Heart left ventricle (tissue), 16 donors: ENCODE data around the gene CNTN5. TPM values are rescaled to one million over a fixed set of nuclear protein-coding genes. Genes with fewer than 3 reads are reported as not detected.

Experiments
- ATAC-seq, 4 donors: fragments of 200-7000 bp; cut with Tn5 transposase; one replicate each; pipeline ENCODE4 v1.9.1; 2020 to 2022; ENCODE audit warnings: moderate library complexity in 4 of 4, mild to moderate bottlenecking in 3 of 4, moderate number of reproducible peaks in 1 of 4
- DNase-seq, 5 donors: peaks; one replicate each; pipeline ENCODE4 v3.0.0-alpha.2; 2020
- H3K27ac ChIP-seq, 12 donors: fragments of 200-600 bp; sonication (generic) in 4 of 12; one replicate each; pipeline versions ENCODE4 v1.5.0 to v1.8.0; 2016 to 2022; ENCODE audit warnings: mild to moderate bottlenecking in 2 of 12
- H3K27me3 ChIP-seq, 9 donors: fragments of 200-600 bp; sonication (generic) in 2 of 9; one replicate each; pipeline versions ENCODE4 v1.5.1 to v1.8.0; 2016 to 2022; ENCODE audit warnings: mild to moderate bottlenecking in 3 of 9
- H3K36me3 ChIP-seq, 9 donors: fragments of 200-600 bp; sonication (generic) in 2 of 9; one replicate each; pipeline versions ENCODE4 v1.5.0 to v1.8.0; 2018 to 2022; ENCODE audit warnings: mild to moderate bottlenecking in 2 of 9
- H3K4me1 ChIP-seq, 12 donors: fragments of 200-600 bp; sonication (generic) in 4 of 12; one replicate each; pipeline versions ENCODE4 v1.5.0 to v1.8.0; 2016 to 2022; ENCODE audit warnings: mild to moderate bottlenecking in 3 of 12
- H3K4me3 ChIP-seq, 12 donors: fragments of 200-600 bp; sonication (generic) in 4 of 12; one replicate each; pipeline versions ENCODE4 v1.5.0 to v1.8.0; 2017 to 2022; ENCODE audit warnings: mild to moderate bottlenecking in 9 of 12, moderate library complexity in 4 of 12
- H3K9me3 ChIP-seq, 12 donors: fragments of 200-600 bp; sonication (generic) in 4 of 12; one replicate each; pipeline versions ENCODE4 v1.5.0 to v1.8.0; 2016 to 2022; ENCODE audit warnings: mild to moderate bottlenecking in 1 of 12
- CTCF ChIP-seq, 12 donors: fragments of 200-600 bp; sonication (generic) in 4 of 12; IDR thresholded peaks; one replicate each; pipeline versions ENCODE4 v1.5.0 to v1.8.0; 2018 to 2022; ENCODE audit warnings: antibody characterized with exemption in 12 of 12, mild to moderate bottlenecking in 5 of 12
- POLR2A ChIP-seq, 2 donors: fragments of 450-650 bp; IDR thresholded peaks; one replicate each; pipeline ENCODE4 v1.6.1; 2017; ENCODE audit warnings: antibody characterized with exemption in 2 of 2, mild to moderate bottlenecking in 2 of 2, moderate library complexity in 2 of 2
- WGBS, 4 donors: extraction: QIAGEN DNeasy Blood & Tissue Kit in 2 of 4; methylation state at CpG; one replicate each; pipeline versions ENCODE4 v1.1.5 to v1.1.7; 2013 to 2018; 5-methylcytosine and 5-hydroxymethylcytosine counted together
- intact Hi-C, 10 donors: fragments of 100-400 bp; cut with DNase I; formaldehyde crosslinking; loops; one replicate each; pipeline versions ENCODE4 v1.11.1 to v1.14.2; 2022
- polyA plus RNA-seq, 2 donors: library from polyadenylated mRNA; stranded (reverse); fragments of 200-250 nt; gene quantifications; one replicate each; pipeline ENCODE4 v1.2.3, GENCODE V29; 2013
- total RNA-seq, 9 donors: library from RNA; depleted of rRNA in 2 of 9; stranded (reverse); fragments of >200 nt in 2 of 9; fragmentation: NEBNext Ultra II Directional in 3 of 9; extraction: Animal tissue kit (Norgen Biotek cat#: 25700) in 3 of 9; gene quantifications; one replicate each; pipeline versions ENCODE4 v1.1.0 to v1.2.4, GENCODE V29; 2016 to 2023
- donor health status: ischemic (EF 13 %, LVEDD 7.1; RV severe dilation, severe dysfunction).
- donor health status: healthy with polysubstance abuse.
- donor health status: DM: no; HTN: yes; CAD: no.
- donor health status: DM: no; HTN: no; CAD: no.
- donor health status: ischemic (EF 25% LVEDD 6.9; RV normal size, moderate dysfunction).
- donor health status: ischemic (EF 25% LVEDD 5.7; RV mildly dilated, moderate dysfunction).
- donor health status: healthy.
- donor health status: DM: yes; HTN: yes; CAD: no.
- donor health status: ischemic (EF 35%, LVEDD 5.7; RV mildly dilated, moderate dysfunction).
- donor health status: nonischemic (EF 11% LVEDD 7.7; RV severe dilation, severe dysfunction).
- donor health status: DM: yes; HTN: yes; CAD: no.
- donor health status: PGD.
- donor health status: ischemic (EF 29% LVEDD 5.4; RV normal size, mild dysfunction).
- donor health status: nonischemic (EF 23%, LVEDD 6.1; RV moderate dilation, normal function).

Gene CNTN5
- total and polyA plus RNA-seq, 11 donors, result 0.11 to 0.16 TPM; not detected in 9

GRCh38 chr11:99555486-99555885 is 534.7 kb downstream of the CNTN5 start:
- intact Hi-C loops, result no loop called here
- H3K36me3 ChIP-seq, result no peaks in the 10 kb centered on the region
- DNase-seq (no peak), ATAC-seq (no peak)
- H3K27ac ChIP-seq, result no peak overlapping the region
- no peaks in the 10 kb centered on the region for H3K4me1 ChIP-seq
- 79 to 88% (median 84%) methylated on average over 2 of the region's 2 CpGs for WGBS, 4 donors
- no peak overlapping the region for H3K4me3 ChIP-seq
- H3K27me3 ChIP-seq, result no peaks in the 10 kb centered on the region
- no peak for TF ChIP-seq POLR2A (IDR thresholded peaks at IDR 0.05)
- no peak for TF ChIP-seq CTCF (IDR thresholded peaks at IDR 0.05)
- H3K9me3 ChIP-seq, result no peaks in the 10 kb centered on the region

- Histone ChIP-seq H3K27ac (no peak overlapping the region), H3K4me1 (no peaks in the 10 kb centered on the region), H3K36me3 (no peaks in the 10 kb centered on the region), H3K9me3 (peaks cover 0 to 10% (median 0%) of the 10 kb centered on the region in 12 donors), H3K27me3 (no peaks in the 10 kb centered on the region), H3K4me3 (no peak overlapping the region)
- WGBS, 4 donors, result 81 to 91% (median 89%) methylated on average over 1 of the region's 1 CpG
- no peak for DNase-seq
- ATAC-seq, result no peak
- intact Hi-C loops, result no loop called here
- TF ChIP-seq CTCF (IDR thresholded peaks at IDR 0.05) (no peak), POLR2A (IDR thresholded peaks at IDR 0.05) (no peak)
Measured at GRCh38 chr11:99565333-99565732, 544.6 kb downstream of the CNTN5 start.

GRCh38 chr11:99567334-99567956 is 546.7 kb downstream of the CNTN5 start:
- H3K27me3 ChIP-seq, result no peaks in the 10 kb centered on the region

GRCh38 chr11:99568808-99569207 is 548.1 kb downstream of the CNTN5 start:
- TF ChIP-seq CTCF (IDR thresholded peaks at IDR 0.05) (no peak), POLR2A (IDR thresholded peaks at IDR 0.05) (no peak)
- intact Hi-C loops, result no loop called here
- Histone ChIP-seq H3K36me3 (no peaks in the 10 kb centered on the region), H3K4me3 (no peak overlapping the region), H3K27me3 (no peaks in the 10 kb centered on the region), H3K9me3 (peaks cover 0 to 6% (median 0%) of the 10 kb centered on the region in 12 donors), H3K4me1 (no peaks in the 10 kb centered on the region), H3K27ac (no peak overlapping the region)
- no peak for DNase-seq
- ATAC-seq, result no peak
- WGBS, 4 donors, result 42 to 55% (median 44%) methylated on average over 1 of the region's 1 CpG

More at GRCh38 chr11:99567334-99567956, 546.7 kb downstream of the CNTN5 start:
- peaks cover 0 to 6% (median 0%) of the 10 kb centered on the region in 12 donors for H3K9me3 ChIP-seq
- DNase-seq (no peak), ATAC-seq (no peak)
- TF ChIP-seq POLR2A (IDR thresholded peaks at IDR 0.05), result no peak
- no peak for TF ChIP-seq CTCF (IDR thresholded peaks at IDR 0.05)
- intact Hi-C loops, result no loop called here
- H3K36me3 ChIP-seq, result no peaks in the 10 kb centered on the region
- no peak overlapping the region for H3K27ac ChIP-seq
- no peaks in the 10 kb centered on the region for H3K4me1 ChIP-seq
- H3K4me3 ChIP-seq, result no peak overlapping the region
- 63 to 75% (median 69%) methylated on average over 4 of the region's 4 CpGs for WGBS, 4 donors
